Placental pericyte (primary cell): ENCODE results near the gene YTHDF1. TPM values are rescaled to one million over a fixed set of nuclear protein-coding genes. Genes with fewer than 3 reads are reported as not detected.

Source experiments
- small RNA-seq: library from RNA; depleted of rRNA; stranded (forward); fragments of <200 nt; gene quantifications from one replicate; pipeline ENCODE3, GENCODE V24; 2012; ENCODE audit warnings: low replicate concordance
- total RNA-seq: library from RNA; depleted of rRNA; stranded (reverse); fragments of >200 nt; gene quantifications from 2 replicates; pipeline ENCODE4 v1.2.3, GENCODE V29; 2012

Gene YTHDF1
- total RNA-seq = 26.9 and 32.8 TPM in 2 replicates

DNA sequence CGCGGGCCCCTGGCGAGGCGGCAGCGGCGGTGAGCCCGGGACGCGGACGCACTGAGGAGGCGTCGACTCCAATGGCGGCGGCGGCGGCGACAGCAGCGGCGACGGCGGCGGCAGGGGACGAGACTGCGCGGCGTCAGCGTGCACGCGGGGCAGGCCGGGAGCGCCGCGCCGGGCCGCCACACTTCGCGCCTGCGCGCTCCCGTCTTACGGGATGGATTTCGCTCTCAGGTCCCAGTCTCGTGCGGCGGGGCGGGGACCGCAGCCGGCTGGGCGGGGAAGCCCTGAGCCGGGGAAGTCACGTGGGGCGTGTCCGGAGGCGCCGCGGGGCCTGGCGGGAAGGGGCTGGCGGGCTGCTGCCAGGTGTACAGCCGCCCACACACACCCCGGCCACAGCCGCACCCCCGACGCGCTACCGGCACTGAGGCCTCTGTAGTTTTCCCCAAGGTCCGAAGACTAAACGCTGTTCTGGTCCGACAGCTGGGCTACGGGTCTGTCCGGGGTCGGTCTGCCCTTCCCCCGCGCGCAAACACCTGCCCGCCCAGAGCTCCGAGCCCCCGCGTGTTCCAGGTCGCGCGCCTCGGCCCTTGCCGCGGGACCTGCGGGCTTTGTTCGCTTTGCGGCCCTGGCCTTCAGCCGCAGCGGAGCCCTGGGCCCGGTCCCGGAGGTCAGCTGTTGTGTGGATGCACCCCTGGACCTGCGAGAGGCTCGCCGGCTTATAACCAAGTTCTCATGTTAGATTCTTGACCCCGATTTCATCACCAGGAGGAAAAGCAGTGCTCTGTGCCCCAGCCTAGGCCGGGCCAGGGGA, at the start of gene YTHDF1:
Gene YTHDF1, minus strand, starts transcription at position 91 of the 808 bp plus-strand sequence. CDS start 239 bp downstream, outside the sequence.

DNA sequence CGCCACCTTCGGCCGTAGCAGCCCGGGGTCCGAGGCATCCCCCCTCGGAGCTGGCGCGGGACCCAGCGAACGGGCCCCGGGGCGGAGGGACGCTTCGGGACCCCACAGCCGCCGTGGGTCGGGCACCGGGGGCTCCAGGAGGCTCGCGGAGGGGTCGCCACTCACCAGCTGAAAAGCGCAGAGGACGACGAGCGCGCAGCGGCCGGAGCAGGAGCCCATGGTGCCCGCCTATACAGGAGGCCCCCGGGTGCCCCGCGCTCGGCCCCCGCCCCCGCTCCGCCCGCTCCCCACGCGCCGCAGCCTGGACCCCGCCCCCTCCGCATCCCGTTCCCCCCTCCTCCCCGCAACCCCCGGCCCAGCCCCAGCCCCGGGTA, 38.3 kb upstream of the YTHDF1 start, which contains the start of gene NKAIN4:
Gene NKAIN4, minus strand, starts transcription at position 232 of the 374 bp plus-strand sequence. Its CDS starts 13 bp downstream, at position 219.

DNA sequence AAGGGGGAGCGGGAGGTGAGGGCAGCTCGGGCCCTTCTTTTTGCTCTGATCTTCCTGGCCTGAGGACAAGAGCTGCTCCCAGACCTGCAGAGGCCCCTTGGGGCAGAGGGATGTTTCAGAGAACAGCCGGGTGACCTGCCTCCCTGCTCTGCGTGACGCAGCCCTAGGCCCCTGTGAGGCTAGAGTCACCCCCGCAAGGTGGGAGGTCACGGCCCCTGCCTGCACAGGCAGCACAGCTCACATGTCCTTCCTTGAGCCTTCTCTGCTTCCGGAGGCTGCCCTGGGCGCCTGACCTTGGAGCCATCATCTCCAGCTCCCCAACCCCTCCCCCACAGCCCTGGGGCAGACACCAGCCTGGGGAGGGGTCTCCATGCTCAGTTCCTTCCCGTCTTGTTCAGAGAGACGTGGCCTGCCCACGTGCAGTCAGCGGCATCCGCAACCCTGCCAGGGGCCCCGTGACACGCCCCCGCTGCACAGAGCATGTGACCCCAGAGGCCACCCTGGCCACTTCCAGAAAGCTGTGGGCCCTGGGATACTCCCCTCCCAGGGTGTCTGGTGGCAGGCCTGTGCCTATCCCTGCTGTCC, 19.6 kb upstream of the YTHDF1 start, which contains the start of gene BIRC7:
Gene BIRC7, plus strand, starts transcription at position 507 of the 585 bp plus-strand sequence. CDS start 192 bp downstream, outside the sequence.

Small RNAs within 50 kb of the gene (small RNA-seq; reads per million reads assigned to genes)
- gene MIR124-3 (not detected), gene MIR3196 (not detected)

Other genes with a start within 250 kb of the YTHDF1 start
- gene BHLHE23, start 209.2 kb downstream of the YTHDF1 start, total RNA-seq = not detected in 2 replicates
- 0.29 and 1.3 TPM in 2 replicates for gene BIRC7, start 19.8 kb upstream of the YTHDF1 start, total RNA-seq
- 0.57 and 1.1 TPM in 2 replicates for gene NKAIN4, start 38.3 kb upstream of the YTHDF1 start, total RNA-seq
- gene ARFGAP1, start 56.7 kb upstream of the YTHDF1 start, total RNA-seq = 119 and 130 TPM in 2 replicates
- gene COL20A1, start 77.1 kb upstream of the YTHDF1 start, total RNA-seq = not detected in 2 replicates
- not detected in 2 replicates for gene CHRNA4, start 145.2 kb upstream of the YTHDF1 start, total RNA-seq